Measurements from ENCODE around the gene NUB1.
"Not testable (repeated sequence)": the region's sequence is repeated elsewhere in the genome, so short reads cannot be mapped to it uniquely, and the experiment has no call there.

NUB1 gene

GRCh38 chr7:151341357-151342101, at the start of gene NUB1:
TSS of gene NUB1 (plus strand) at chr7:151341812. CDS start at chr7:151345350, 3,538 bp downstream.
- DNase-seq: peak; percentile 97

- DNase-seq: no peak
These were observed 48.8 kb upstream of the NUB1 start for GRCh38 chr7:151292850-151293249.

GRCh38 chr7:151296202-151296992, 45.2 kb upstream of the NUB1 start:
- no peak for DNase-seq

GRCh38 chr7:151298765-151299164, 42.8 kb upstream of the NUB1 start:
- no peak for DNase-seq

- no peak for DNase-seq
These were observed 42.1 kb upstream of the NUB1 start for GRCh38 chr7:151299530-151299929.

GRCh38 chr7:151299940-151300645, 41.5 kb upstream of the NUB1 start:
- DNase-seq: no peak

- no peak for DNase-seq
These were observed 39.8 kb upstream of the NUB1 start for GRCh38 chr7:151301471-151302462.

- DNase-seq: not testable (repeated sequence)
These were observed 37.4 kb upstream of the NUB1 start for GRCh38 chr7:151304251-151304650.

- no peak for DNase-seq
These were observed 36.8 kb upstream of the NUB1 start for GRCh38 chr7:151304856-151305255.

- DNase-seq: no peak
These were observed 35.2 kb upstream of the NUB1 start for GRCh38 chr7:151306374-151306773.

- no peak for DNase-seq
These were observed 34.8 kb upstream of the NUB1 start for GRCh38 chr7:151306860-151307259.

- no peak for DNase-seq
These were observed 34.1 kb upstream of the NUB1 start for GRCh38 chr7:151307536-151307935.

- DNase-seq: no peak
These were observed 33.4 kb upstream of the NUB1 start for GRCh38 chr7:151308256-151308655.

GRCh38 chr7:151308791-151309190, 32.8 kb upstream of the NUB1 start:
- DNase-seq: peak; percentile 45

GRCh38 chr7:151309311-151309710, 32.3 kb upstream of the NUB1 start:
- no peak for DNase-seq

GRCh38 chr7:151310578-151310977, 31.0 kb upstream of the NUB1 start:
- DNase-seq: no peak

GRCh38 chr7:151311294-151311864, 30.2 kb upstream of the NUB1 start:
- no peak for DNase-seq

- DNase-seq: no peak
These were observed 29.3 kb upstream of the NUB1 start for GRCh38 chr7:151312356-151312755.

- no peak for DNase-seq
These were observed 28.5 kb upstream of the NUB1 start for GRCh38 chr7:151312831-151313809.

GRCh38 chr7:151313857-151314256, 27.8 kb upstream of the NUB1 start:
- DNase-seq: no peak

- no peak for DNase-seq
These were observed 27.2 kb upstream of the NUB1 start for GRCh38 chr7:151314401-151314800.
